C4-2B (cell line): ENCODE data around the gene PARD3.

Experiments
- ZFX ChIP-seq: fragments of 450-650 bp; IDR thresholded peaks from 2 replicates; pipeline ENCODE4 v1.6.1; 2017
- TF ChIP-seq, protein P1 (sequence below): fragments of 450-650 bp; conservative IDR thresholded peaks from 2 replicates; pipeline ENCODE4 v1.5.1; 2017; ENCODE audit warnings: mild to moderate bottlenecking

DNA sequence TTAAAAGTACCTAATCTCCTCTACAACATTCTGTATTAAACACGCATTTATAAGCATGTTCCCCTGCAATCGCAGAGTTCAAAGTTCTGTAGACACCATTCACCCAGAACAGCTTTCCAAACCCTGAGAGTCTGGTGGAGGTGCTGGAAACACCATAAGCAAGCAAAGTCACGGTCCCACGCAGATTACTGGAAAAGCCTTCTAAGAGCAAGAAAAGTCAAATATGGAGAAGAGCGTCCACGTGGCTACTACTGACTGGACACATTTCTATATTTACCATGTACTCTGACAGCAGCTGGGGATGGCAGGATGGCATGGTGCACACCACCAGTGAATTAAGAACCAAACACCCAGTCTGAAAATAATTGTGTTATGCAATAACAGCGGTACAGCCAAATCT, 97.7 kb downstream of the PARD3 start:
- TF ChIP-seq, protein P1, sequence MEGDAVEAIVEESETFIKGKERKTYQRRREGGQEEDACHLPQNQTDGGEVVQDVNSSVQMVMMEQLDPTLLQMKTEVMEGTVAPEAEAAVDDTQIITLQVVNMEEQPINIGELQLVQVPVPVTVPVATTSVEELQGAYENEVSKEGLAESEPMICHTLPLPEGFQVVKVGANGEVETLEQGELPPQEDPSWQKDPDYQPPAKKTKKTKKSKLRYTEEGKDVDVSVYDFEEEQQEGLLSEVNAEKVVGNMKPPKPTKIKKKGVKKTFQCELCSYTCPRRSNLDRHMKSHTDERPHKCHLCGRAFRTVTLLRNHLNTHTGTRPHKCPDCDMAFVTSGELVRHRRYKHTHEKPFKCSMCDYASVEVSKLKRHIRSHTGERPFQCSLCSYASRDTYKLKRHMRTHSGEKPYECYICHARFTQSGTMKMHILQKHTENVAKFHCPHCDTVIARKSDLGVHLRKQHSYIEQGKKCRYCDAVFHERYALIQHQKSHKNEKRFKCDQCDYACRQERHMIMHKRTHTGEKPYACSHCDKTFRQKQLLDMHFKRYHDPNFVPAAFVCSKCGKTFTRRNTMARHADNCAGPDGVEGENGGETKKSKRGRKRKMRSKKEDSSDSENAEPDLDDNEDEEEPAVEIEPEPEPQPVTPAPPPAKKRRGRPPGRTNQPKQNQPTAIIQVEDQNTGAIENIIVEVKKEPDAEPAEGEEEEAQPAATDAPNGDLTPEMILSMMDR = no peak
- TF ChIP-seq ZFX = no peak
